Activated T-cell treated with anti-CD3 and anti-CD28 coated beads for 4 hours (primary cell): ENCODE results near the gene WBP4.

Experiments used
- DNase-seq: peaks from one replicate; pipeline ENCODE4 v3.0.0-alpha.2; 2020

Gene WBP4

DNA sequence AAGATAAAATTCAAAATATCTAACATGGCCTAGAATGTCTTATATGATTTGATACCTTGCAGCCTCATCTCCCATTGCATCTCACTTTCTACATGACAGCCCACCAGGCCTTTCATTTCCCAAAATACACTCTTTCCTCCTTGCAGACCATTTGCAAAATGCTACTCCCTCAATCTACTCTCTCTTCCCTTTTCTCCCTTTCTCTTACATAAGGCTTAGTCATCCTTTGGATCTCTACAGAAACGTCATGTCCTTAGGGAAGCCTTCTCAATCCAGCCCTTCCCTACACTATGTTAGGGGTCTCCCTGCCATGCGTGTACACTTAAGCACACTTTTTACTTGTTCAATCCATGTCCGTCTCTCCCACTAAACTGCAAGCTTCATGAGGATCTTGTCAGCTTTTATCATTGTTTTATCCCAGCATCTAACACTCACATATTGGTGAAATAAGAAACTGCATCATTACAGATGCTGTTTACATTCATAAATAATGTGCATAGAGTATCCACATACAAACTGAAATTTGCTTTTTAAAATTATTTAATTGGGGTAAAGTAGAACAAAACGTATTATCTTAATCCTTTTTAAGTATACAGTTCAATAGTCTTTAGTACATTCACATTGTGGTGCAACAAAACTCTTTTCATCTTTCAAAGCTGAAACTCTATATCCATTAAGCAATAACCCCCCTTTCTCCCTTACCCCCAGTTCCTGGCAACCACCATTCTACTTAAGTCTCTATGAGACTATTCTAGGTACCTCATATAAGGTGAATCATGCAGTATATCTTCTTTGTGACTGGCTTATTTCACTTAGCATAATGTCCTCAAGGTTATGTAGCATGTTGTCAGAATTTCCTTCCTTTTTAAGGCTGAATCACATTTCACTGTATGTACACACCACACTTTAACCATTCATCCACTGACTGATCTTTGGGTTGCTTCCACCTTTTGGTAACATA lies 11.5 kb upstream of the WBP4 start:
- DNase-seq, result no peak

DNA sequence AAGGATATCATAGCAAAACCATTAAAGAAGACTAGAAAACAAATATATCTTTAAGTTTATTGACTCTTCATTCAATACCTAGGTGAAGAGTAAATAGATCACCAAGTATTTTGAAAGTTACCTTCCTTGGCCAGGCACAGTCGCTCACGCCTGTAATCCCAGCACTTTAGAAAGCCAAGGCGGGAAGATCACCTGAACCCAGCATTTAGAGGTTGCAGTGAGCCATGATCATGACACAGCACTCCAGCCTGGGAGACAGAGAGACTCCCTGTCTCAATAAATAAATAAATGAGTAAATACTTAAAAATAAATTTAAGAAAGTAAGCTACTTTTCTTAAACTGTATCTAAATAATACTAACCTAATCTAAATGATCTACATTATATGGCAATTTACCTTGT lies 8.9 kb upstream of the WBP4 start:
- no peak for DNase-seq

DNA sequence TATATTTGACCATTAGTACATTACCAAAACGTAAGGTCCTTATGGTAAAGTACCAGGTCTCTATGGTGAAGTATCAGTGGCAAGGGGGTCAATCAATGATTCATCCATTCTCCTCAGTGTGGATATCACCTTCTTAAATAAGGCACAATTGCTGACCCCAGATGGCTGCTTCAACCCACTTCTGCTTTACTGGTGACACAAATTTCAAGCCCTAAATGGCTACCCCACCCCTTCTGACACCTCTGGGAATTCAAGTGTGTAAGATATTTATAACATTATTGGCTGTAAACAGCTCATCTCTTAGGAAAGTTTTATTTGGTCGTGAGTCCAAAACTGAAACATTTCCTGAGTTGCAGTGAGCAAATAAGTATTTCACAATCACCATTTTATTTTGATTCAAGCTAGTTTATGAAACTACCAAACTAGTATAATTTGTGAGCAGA lies 7.9 kb upstream of the WBP4 start:
- no peak for DNase-seq

DNA sequence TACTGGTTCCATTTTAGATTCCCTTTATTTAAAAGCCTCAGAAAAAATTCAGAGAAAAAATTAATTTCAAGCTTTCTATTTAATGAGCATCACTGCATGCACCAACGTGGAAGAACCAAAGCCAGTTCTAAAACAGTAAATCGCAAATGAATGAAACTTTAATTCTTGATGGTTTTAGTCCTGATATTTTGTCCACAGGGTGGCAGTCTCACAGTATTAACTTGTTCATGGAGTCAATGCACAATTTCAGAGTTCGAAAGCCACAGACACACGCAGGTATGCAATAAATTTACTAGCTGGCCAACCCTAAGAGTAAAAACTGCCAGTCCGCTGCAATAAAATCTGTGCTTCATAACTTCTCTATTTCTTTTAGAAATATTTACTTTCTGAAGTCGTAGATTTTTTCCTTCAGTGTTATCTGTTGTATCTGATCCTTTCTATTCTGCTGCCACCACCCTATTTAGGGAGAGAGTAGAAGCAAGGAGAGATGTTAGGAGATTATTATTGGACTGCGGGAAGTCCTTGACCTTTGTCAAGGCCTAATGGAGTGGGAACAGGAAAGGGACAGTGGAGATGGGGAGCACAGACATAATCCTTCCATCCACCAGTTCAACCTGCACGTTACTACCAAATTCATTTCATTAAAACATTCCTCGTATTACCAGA lies 7.0 kb upstream of the WBP4 start:
- peak; percentile 35 for DNase-seq

DNA sequence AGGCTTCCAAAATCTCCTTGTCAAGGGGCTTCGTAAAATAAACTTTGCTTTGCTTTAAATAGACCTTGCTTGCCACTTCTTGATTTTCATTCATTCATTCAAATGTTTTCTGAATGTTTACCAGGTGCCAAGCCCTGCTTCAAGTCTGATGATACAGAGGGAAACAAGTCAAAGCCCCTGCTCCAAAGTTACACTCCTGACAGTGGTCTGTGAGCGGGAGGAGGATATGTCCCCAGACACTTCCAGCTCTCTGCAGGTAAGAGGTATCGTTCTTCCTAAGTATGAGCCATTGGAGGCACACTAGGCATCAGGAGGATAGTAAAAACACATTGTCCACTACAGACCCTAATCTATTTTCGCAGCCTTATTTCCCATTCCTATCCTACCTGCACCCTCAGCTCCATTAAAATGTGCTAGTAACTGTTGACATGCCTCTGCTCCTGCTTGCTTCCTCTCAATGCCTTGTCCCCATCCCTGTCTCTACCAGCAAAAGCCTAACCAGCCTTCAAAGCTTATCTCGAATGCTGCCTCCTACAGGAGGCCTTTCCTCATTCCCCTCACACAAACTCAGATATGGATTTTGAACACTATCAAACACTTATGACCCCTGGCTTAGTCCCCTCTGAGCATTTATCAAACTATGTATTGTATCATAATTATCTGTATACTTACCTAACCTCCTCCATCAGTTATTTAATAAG lies 6.2 kb upstream of the WBP4 start:
- no peak for DNase-seq

DNA sequence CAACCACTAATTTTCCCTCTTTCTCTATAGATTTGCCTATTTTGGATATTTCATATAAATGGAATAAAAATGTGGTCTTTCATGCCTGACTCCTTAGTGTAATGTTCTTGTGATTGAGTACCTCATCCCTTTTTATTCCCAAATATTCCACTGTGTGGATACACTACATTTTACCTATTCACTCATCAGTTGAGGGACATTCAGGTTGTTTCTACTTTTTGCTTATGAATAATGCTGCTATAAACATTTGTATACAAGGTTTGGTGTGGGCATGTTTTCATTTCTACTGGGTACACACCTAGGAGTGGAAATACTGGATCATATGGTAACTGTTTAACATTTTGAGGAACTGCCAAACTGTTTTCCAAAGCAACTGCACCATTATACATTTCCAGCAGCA lies 5.1 kb upstream of the WBP4 start:
- DNase-seq, result no peak

DNA sequence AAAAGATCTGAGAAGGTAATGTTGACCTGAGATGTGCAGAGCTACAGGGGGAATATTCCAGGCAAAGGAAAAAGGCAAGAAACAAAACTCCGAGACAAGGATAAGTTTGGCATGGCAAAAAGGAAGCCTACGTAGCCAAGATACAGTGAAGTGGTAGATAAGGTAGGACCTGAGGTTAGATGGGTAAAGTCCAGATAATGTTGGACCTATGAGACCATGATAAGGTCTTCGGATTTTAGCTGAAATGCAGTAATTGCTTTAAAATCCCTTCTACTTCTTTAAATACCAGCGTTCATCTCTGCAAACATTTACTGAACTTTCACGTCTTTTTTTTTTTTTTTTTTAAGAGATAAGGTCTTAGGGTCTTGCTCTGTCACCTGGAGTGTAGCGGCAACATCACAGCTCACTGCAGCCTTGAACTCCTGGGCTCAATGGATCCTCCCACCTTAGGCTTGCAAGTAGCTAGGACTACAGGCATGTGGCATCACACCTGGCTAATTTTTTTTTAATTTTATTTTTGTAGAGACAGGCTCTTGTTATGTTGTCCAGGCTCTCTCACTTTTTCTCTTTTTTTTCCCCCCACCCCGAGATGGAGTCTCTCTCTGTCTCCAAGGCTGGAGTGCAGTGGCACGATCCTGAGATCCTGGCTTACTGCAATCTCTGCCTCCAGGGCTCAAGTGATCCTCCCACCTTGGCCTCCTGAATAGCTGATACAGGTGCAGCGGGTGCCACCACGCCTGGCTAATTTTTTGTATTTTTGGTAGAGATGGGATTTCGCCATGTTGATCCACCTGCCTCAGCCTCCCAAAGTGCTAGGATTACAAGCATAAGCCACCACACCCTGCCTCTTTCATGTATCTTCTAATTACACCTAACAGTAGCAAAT lies 4.2 kb upstream of the WBP4 start:
- no peak for DNase-seq

DNA sequence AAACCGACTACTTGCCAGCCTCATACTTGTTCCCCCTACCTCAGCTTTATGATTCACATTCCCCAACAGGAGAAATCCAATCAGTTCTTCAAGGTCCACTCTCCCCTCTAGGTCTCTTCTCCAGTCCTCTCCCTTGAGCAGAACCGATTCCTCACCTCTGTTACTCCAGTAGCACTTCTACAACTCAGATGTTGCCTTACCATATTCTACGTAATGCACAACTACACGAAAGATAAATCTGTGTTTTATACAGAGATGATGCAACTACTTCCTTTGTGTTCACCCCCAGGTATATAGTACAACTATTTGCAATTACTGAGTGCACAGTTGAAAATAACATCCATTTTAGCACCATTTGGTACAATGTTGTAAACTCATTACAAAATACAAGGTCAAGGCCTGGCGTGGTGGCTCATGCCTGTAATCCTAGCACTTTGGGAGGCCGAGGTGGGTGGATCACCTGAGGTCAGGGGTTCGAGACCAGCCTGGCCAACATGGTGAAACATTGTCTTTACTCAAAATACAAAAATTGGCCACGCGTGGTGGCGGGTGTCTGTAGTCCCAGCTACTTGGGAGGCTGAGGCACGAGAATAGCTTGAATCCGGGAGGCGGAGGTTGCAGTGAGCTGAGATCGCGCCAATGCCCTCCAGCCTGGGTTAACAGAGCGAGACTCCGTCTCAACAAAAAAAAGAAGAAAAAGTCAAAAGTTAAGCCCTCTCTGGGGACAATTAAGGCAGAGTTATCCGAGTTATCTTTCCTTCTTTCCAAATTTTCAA lies 2.8 kb upstream of the WBP4 start:
- no peak for DNase-seq

DNA sequence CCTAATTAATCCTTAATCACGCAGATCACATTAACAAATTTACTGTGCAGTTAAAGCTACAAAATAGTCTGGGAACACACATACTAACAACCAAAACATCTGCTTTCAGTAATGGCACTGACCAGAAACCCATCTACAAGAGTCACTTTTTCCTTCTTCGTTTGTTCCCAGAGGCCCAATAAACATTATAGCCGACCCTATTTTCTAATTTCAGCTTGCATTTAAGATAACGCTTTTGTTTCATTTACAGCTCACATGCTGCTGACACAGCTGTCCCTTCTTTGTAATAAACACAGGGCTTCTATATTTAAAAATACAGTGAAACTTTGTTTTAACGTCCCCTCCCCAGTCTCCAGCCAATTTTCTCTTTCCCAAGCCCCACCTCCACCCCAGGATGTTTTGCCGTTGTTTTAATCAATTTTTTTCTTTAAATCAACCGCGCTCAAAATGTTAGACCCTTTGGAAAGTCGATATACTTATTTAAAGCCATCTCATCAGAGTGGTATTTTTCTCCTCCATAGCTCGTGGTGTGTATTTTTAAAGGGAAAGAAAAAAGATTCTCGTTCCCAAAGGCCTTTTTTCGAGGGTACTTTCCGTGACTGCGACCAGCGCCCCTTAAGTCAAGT lies 1.7 kb upstream of the WBP4 start:
- no peak for DNase-seq

DNA sequence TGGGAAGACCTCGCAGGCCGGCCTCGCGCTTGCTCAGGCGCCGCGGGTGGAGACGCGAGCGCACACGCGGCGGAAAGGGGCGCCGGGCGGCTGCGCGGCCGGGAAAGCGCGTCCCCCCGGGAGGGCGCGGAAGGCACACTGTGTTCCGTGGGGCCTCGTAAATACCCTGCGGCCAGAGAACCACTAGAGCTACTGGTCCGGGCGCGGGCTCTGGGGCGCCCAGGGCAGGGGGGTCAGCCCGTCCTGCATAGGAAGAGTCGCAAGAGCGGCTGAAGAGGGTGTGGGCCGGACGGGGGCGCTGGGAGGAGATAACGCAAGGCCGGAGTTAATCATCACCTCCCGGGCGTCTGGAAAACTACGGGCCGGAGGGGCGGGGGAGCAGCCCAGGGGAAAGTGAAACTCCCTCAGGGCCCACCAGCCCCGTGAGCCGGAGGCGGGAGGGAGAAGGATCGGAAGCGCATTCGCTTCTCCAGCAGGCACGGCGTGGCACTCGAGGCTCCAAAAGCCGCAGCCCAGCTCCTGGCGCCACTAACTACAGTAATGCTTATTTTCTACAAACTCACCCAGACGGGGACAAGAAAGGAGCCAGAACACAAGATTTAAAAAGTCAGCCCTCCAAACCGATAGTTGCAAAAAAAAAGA lies 1.1 kb upstream of the WBP4 start:
- DNase-seq, result peak; percentile 65

DNA sequence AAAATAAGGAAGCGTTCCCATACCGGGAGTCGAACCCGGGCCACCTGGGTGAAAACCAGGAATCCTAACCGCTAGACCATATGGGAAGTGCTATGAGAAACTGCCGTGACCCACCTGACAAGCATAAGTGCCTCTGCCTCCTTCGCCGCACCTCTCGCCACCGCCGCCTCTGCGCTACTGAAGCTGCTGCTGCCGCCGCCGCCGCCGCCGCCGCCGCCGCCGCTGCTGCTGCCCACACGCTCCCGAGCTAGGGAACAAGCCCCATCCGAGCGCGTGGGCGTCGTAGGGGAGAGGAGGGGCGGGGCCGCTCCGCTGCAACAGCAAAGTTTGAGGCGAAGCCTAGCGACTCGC lies 610 bp upstream of the WBP4 start:
- DNase-seq, result peak; percentile 87

DNA sequence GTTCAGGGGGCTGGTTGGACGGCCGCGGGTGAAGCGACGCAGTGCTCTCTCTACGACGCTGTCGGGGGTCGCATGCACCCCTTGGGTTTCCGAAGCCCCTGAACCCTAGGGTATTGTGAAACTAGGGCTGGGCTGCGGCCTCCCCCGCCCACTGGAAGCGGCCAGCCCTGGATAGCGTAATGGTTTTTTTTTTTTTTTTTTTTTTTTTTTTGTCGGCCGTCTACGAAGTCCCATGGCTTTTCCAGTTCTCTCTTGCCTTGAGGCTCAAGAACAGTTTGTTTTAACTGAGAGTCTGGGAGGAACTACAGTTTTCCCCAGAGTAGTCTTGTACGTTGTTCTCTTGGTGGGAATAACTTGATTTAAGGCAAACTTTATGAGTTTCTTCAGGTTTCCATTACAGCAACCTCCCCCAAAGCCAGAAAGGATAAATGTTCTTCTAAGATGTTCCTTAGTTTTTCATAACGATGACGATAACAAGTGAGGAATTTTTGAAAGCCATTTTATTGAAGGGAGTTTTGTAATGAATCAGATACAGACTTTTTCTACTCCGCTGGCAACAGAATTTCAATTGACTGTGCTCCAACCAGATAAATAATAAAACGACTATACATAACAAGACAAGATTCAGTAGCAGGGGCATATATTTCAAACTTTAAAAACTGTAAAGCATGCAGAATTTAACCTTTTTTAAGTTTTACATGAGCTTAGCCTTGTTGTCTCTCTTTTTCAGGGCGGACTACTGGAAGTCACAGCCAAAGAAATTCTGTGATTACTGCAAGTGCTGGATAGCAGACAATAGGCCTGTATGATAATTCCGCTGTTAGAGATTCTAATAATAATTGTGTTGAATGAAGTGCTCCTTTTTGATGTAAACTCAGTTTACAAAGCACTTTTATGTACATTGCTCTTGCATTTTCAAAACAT lies 867 bp downstream of the WBP4 start:
- DNase-seq, result no peak

DNA sequence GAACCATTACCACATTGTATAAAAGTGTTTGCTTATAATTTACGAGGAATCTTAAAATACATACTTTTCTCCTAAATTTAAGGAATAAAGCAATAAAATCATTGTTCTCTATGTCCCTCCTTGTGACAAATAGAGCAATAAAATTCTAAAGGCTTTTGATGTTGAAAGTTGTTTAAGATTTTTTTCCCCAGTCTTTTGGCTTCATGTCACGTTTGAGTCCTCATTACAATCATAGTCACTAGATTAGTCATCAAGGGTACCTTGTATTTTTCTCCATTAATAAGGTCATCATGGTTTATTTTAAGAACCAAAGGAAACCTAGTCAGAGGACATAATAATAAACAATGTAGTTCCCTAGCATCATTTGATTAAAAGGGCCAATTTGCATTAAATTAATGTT lies 3.2 kb downstream of the WBP4 start:
- DNase-seq, result no peak

DNA sequence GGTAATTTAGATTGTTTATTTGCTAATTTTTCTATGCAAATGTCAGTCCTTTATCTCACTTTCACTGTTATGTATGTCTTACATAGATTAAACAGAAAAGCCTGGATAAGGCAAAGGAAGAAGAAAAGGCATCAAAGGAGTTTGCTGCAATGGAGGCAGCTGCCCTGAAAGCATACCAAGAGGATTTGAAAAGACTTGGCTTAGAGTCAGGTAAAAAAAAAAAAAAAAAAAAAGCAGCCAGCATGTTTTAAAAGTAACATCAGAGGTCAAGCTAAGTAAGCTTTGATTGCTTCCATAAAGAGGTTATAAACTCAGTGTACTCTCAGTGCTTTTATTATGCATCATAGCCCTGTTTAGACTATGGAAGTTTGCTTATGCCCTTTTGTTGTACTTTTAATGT lies 3.8 kb downstream of the WBP4 start:
- DNase-seq, result no peak

DNA sequence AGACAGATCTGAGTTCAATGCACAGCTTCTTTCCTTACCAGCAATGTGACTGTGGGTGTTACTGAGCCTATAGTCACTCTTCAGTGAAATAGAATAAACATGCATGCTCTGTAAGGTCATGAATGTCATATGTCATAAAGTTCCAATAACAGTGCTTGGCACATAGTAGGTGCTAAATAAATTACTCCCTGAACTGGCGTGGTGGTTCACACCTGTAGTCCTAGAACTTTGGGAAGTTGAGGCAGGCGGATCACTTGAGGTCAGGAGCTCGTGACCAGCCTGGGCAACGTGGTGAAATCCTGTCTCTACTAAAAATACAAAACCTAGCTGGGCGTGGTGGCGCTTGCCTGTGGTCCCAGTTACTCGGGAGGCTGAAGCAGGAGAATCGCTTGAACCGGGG lies 13.2 kb downstream of the WBP4 start:
- DNase-seq, result no peak

DNA sequence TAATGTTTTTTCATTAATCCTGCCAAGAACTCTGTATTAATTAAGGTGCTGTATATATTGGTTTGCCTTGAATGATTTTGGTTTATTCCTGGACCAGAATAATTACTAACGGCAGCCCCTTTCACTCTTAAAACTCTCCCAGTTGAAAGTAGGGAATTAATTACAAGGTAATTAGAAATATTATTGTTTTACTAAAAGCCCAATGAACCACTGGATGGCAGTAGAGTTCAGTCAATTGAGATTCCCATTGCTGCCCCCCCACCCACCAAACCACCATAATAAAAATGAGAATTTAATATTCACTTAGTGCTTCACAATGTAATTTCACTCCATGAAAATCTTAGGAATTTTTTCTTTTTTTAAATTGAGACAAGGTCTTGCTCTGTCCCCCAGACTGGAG lies 13.7 kb downstream of the WBP4 start:
- DNase-seq, result peak; percentile 50

DNA sequence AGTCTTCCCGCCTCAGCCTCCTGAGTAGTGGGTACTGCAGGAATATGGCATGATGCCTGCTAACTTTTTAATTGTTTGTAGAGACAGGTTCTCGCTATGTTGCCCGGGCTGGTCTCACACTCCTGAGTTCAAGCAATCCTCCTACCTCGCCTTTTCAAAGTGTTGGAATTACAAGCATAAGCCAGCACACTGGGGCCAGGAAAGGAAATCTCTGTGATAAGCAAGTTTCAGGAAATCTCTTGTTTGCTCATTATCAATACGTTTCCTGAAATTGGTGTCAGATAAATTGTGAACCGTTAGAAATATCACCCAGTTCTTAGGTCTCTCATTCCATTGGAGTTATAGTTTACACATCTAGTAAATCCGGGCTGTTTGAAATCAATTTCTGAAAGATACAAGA lies 14.2 kb downstream of the WBP4 start:
- no peak for DNase-seq

DNA sequence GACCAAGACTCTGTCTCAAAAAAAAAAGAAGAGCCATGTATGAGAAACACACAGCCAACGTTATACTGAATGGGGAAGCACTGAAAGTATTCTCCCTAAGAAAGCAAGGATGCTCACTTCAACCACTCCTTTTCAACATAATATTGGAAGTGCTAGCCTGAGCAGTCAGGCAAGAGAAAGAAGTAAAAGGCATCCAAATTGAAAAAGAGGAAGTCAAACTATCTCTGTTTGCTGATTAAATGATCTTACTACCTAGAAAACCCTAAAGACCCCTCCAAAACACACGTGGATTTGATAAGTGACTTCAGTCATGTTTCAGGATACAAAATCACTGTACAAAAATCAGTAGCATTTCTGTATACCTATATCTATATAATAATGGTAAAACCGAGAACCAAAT lies 16.2 kb downstream of the WBP4 start:
- DNase-seq, result no peak

DNA sequence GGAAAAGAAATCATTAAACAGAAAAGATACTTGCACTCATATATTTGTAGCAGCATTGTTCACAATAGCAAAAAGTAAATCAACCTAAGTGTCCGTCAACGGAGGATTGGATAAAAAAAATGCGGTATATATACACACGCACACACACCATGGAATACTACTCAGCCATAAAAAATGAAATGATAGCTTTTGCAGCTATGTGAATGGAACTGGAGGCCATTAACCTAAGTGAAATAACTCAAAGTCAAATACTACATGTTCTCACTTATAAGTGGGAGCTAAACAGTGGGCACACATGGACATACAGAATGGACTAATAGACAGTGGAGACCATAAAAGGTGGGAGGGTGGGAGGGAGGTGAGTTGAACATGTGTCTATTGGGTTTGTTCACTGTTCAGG lies 18.4 kb downstream of the WBP4 start:
- no peak for DNase-seq
